Upper lobe of left lung (tissue), 4 donors: ENCODE results near the gene RNF150.

Experiments
- EP300 ChIP-seq, 4 donors: sonication (generic); formaldehyde crosslinking; IDR thresholded peaks; one replicate each; pipeline ENCODE4 v1.5.1; 2017; ENCODE audit warnings: antibody characterized with exemption in 4 of 4, control low read depth in 2 of 4
- POLR2A ChIP-seq, 4 donors: fragments of 450-650 bp; IDR thresholded peaks; one replicate each; pipeline ENCODE4 v1.5.1; 2016 to 2017; ENCODE audit warnings: antibody characterized with exemption in 4 of 4, mild to moderate bottlenecking in 2 of 4

DNA sequence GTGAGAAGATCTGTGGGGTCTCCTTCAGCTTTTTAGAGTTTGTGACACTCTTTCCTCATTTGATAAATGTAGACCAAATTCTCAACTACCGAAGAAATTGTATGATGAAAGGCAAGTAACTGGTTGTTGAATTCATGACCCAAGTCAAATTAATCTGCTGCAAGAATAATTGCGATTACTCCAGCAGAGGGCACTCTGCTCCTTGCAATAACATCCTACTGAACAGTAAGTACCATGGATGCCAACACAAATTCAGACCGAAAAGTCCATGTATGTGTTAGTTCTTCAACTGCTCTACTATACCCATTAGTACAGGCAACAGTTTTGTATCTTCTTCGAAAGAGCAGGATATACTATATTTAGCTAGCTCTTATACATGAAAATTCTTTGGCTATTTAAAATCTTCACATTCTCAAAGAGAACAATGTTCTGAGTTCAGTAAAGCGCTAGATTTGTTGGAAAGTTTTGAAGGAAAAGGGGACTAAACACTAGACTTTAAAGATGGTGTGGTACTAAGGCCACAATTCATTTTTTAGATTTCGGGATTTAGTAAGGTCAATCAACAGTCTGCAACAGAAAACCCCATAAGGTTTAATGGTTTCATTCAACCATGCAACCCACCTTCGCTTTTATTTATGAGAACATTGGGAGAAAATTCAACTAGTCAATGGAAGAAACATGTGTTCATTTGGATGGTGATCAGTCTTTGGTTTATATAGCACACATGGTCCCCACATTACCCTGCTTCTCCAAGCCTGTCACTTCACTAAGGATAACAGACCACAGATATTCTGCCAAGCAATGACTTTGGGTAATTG lies 271.7 kb downstream of the RNF150 start:
- no peak for TF ChIP-seq EP300 (IDR thresholded peaks at IDR 0.05)
- TF ChIP-seq POLR2A (IDR thresholded peaks at IDR 0.05), result no peak
